ENCODE data around the gene PTGER3.

PTGER3 gene

DNA sequence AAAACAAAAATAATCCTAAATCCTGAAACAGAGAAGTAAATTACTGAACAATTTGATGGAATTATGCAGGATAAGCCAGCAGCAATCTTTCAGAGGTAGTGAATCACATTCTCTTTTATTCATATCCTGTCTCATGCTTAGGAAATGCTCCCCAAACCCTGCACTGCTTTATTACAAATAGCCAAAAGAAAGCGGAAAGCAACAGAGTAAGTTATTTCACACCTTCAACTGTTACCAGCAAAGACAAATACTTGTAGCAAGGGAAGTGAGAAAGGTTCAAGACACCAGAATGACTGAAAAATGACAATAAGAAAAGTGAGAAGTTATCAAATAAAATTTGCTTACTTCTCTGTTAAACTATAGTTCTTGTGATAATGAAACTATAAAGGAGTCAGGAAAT lies 27.1 kb upstream of the PTGER3 start:
- no peak overlapping the region for H3K4me3 ChIP-seq (ENCODE audit: low read length)
- no peak for TF ChIP-seq EZH2phosphoT487 (IDR thresholded peaks at IDR 0.05; ENCODE audit: low read depth)
- TF ChIP-seq, protein P1, sequence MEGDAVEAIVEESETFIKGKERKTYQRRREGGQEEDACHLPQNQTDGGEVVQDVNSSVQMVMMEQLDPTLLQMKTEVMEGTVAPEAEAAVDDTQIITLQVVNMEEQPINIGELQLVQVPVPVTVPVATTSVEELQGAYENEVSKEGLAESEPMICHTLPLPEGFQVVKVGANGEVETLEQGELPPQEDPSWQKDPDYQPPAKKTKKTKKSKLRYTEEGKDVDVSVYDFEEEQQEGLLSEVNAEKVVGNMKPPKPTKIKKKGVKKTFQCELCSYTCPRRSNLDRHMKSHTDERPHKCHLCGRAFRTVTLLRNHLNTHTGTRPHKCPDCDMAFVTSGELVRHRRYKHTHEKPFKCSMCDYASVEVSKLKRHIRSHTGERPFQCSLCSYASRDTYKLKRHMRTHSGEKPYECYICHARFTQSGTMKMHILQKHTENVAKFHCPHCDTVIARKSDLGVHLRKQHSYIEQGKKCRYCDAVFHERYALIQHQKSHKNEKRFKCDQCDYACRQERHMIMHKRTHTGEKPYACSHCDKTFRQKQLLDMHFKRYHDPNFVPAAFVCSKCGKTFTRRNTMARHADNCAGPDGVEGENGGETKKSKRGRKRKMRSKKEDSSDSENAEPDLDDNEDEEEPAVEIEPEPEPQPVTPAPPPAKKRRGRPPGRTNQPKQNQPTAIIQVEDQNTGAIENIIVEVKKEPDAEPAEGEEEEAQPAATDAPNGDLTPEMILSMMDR (IDR thresholded peaks at IDR 0.05; ENCODE audit: low read depth, low read length), result no peak
- no peak overlapping the region for H2AFZ ChIP-seq (ENCODE audit: low read depth, low read length)
- peaks cover 11% of the 10 kb centered on the region for H4K20me1 ChIP-seq (ENCODE audit: insufficient read depth, low read length)
- no peak overlapping the region for H3K4me2 ChIP-seq (ENCODE audit: low read length)
- H3K27ac ChIP-seq (ENCODE audit: low read length), result no peak overlapping the region
- no peaks in the 10 kb centered on the region for H3K9me3 ChIP-seq (ENCODE audit: insufficient read depth, low read length)
- peaks cover 66% of the 10 kb centered on the region for H3K79me2 ChIP-seq (ENCODE audit: low read length)
- H3K36me3 ChIP-seq (replicated peaks; ENCODE audit: low read depth, low read length), result peaks cover 44% of the 10 kb centered on the region
- peaks cover 9% of the 10 kb centered on the region for H3K4me1 ChIP-seq (ENCODE audit: low read length)
- no peak overlapping the region for H3K9ac ChIP-seq (ENCODE audit: low read length)
- H3K27me3 ChIP-seq (ENCODE audit: low read depth, low read length), result no peaks in the 10 kb centered on the region

DNA sequence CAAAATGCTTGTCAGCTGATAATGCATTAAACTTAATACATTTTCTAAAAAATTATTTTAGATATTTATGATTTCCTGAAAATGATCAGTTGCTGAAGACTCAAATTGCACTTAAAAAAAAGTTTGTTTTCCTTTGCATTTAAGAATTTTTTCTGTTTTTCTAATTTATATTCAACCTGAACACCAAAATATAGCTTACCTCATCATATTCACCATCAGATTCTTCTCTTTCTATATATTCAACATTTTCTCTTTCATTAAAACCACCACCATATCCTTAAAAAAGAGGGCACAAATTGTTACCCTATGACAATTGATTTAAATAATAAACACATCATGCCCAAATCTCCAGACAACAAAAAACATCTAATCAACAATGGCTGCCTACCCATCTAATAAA lies 24.7 kb upstream of the PTGER3 start:
- H3K27ac ChIP-seq (ENCODE audit: low read length), result no peak overlapping the region
- no peak overlapping the region for H3K9ac ChIP-seq (ENCODE audit: low read length)
- H3K4me3 ChIP-seq (ENCODE audit: low read length), result no peak overlapping the region
- no peak overlapping the region for H3K4me2 ChIP-seq (ENCODE audit: low read length)
- H3K27me3 ChIP-seq (ENCODE audit: low read depth, low read length), result no peaks in the 10 kb centered on the region
- no peaks in the 10 kb centered on the region; the same call in 1 of the 2 replicates for H4K20me1 ChIP-seq (ENCODE audit: insufficient read depth, low read length)
- H3K9me3 ChIP-seq (ENCODE audit: insufficient read depth, low read length), result no peaks in the 10 kb centered on the region
- TF ChIP-seq EZH2phosphoT487 (IDR thresholded peaks at IDR 0.05; ENCODE audit: low read depth), result no peak
- TF ChIP-seq, protein P1 (IDR thresholded peaks at IDR 0.05; ENCODE audit: low read depth, low read length), result no peak
- no peak overlapping the region for H2AFZ ChIP-seq (ENCODE audit: low read depth, low read length)
- H3K36me3 ChIP-seq (replicated peaks; ENCODE audit: low read depth, low read length), result peaks cover 53% of the 10 kb centered on the region
- H3K4me1 ChIP-seq (ENCODE audit: low read length), result no peaks in the 10 kb centered on the region
- peaks cover 42% of the 10 kb centered on the region for H3K79me2 ChIP-seq (ENCODE audit: low read length)

- no peak overlapping the region for H3K27ac ChIP-seq (ENCODE audit: low read length)
- H3K4me2 ChIP-seq (ENCODE audit: low read length), result no peak overlapping the region
- no peaks in the 10 kb centered on the region for H3K9me3 ChIP-seq (ENCODE audit: insufficient read depth, low read length)
- H3K4me3 ChIP-seq (ENCODE audit: low read length), result no peak overlapping the region
- no peak for TF ChIP-seq EZH2phosphoT487 (IDR thresholded peaks at IDR 0.05; ENCODE audit: low read depth)
- TF ChIP-seq, protein P1 (IDR thresholded peaks at IDR 0.05; ENCODE audit: low read depth, low read length), result no peak
- H4K20me1 ChIP-seq (ENCODE audit: insufficient read depth, low read length), result no peaks in the 10 kb centered on the region; the same call in 1 of the 2 replicates
- H3K4me1 ChIP-seq (ENCODE audit: low read length), result no peaks in the 10 kb centered on the region
- no peak overlapping the region for H3K9ac ChIP-seq (ENCODE audit: low read length)
- peaks cover 57% of the 10 kb centered on the region for H3K36me3 ChIP-seq (replicated peaks; ENCODE audit: low read depth, low read length)
- H3K79me2 ChIP-seq (ENCODE audit: low read length), result peaks cover 37% of the 10 kb centered on the region
- H3K27me3 ChIP-seq (ENCODE audit: low read depth, low read length), result no peaks in the 10 kb centered on the region
- H2AFZ ChIP-seq (ENCODE audit: low read depth, low read length), result no peak overlapping the region
Measured at GRCh38 chr1:71071720-71072119, 24.1 kb upstream of the PTGER3 start.

GRCh38 chr1:71068325-71069240 lies 21.0 kb upstream of the PTGER3 start:
- Histone ChIP-seq H4K20me1 (ENCODE audit: insufficient read depth, low read length) (no peaks in the 10 kb centered on the region), H3K4me2 (ENCODE audit: low read length) (no peak overlapping the region)

More at GRCh38 chr1:71068325-71069240, 21.0 kb upstream of the PTGER3 start:
- Histone ChIP-seq H3K4me3 (ENCODE audit: low read length) (no peak overlapping the region), H3K9ac (ENCODE audit: low read length) (no peak overlapping the region), H3K9me3 (ENCODE audit: insufficient read depth, low read length) (no peaks in the 10 kb centered on the region), H3K79me2 (ENCODE audit: low read length) (peaks cover 6% of the 10 kb centered on the region; the same call in 1 of the 2 replicates), H3K4me1 (ENCODE audit: low read length) (no peaks in the 10 kb centered on the region), H2AFZ (ENCODE audit: low read depth, low read length) (no peak overlapping the region), H3K36me3 (replicated peaks; ENCODE audit: low read depth, low read length) (peaks cover 58% of the 10 kb centered on the region), H3K27me3 (ENCODE audit: low read depth, low read length) (no peaks in the 10 kb centered on the region), H3K27ac (ENCODE audit: low read length) (no peak overlapping the region)
- no peak for TF ChIP-seq EZH2phosphoT487 (IDR thresholded peaks at IDR 0.05; ENCODE audit: low read depth)
- TF ChIP-seq, protein P1 (IDR thresholded peaks at IDR 0.05; ENCODE audit: low read depth, low read length), result no peak
